HUES6 (cell line): Measurements from ENCODE around the gene LSP1.

ENCODE experiments used
- H3K27ac ChIP-seq: 2 replicates; pipeline ENCODE4 v1.7.0; 2013; ENCODE audit warnings: low read depth, mild to moderate bottlenecking, low read length, inconsistent platforms
- H3K27me3 ChIP-seq: 2 replicates; pipeline ENCODE4 v1.6.1; 2013; ENCODE audit warnings: low read length; ENCODE audit not compliant: control insufficient read depth, insufficient read depth
- H3K36me3 ChIP-seq: 2 replicates; pipeline ENCODE4 v1.6.1; 2013; ENCODE audit warnings: low read length; ENCODE audit not compliant: control insufficient read depth, insufficient read depth
- H3K4me1 ChIP-seq: 2 replicates; pipeline ENCODE4 v1.6.1; 2013; ENCODE audit warnings: low read length; ENCODE audit not compliant: control insufficient read depth, insufficient read depth
- H3K4me3 ChIP-seq: 2 replicates; pipeline ENCODE4 v1.5.1; 2013; ENCODE audit warnings: low read depth, low read length
- H3K9ac ChIP-seq: one replicate; pipeline ENCODE4 v1.6.1; 2013; ENCODE audit warnings: mild to moderate bottlenecking, low read length
- H3K9me3 ChIP-seq: 2 replicates; pipeline ENCODE4 v1.6.1; 2013; ENCODE audit warnings: low read depth, low read length; ENCODE audit not compliant: control insufficient read depth, insufficient read depth

Gene LSP1

GRCh38 chr11:1906611-1907423 is 53.9 kb downstream of the LSP1 start:
- H3K36me3 ChIP-seq: no peaks in the 10 kb centered on the region
- no peaks in the 10 kb centered on the region for H3K9me3 ChIP-seq
- no peaks in the 10 kb centered on the region for H3K27me3 ChIP-seq
- H3K4me3 ChIP-seq: no peak overlapping the region
- no peak overlapping the region for H3K9ac ChIP-seq
- H3K4me1 ChIP-seq: peaks cover 18% of the 10 kb centered on the region
- no peak overlapping the region for H3K27ac ChIP-seq

GRCh38 chr11:1908618-1909017 is 55.7 kb downstream of the LSP1 start:
- no peaks in the 10 kb centered on the region for H3K9me3 ChIP-seq
- H3K27me3 ChIP-seq: no peaks in the 10 kb centered on the region
- H3K9ac ChIP-seq: no peak overlapping the region
- no peak overlapping the region for H3K27ac ChIP-seq
- H3K4me1 ChIP-seq: peaks cover 18% of the 10 kb centered on the region
- no peaks in the 10 kb centered on the region for H3K36me3 ChIP-seq
- H3K4me3 ChIP-seq: no peak overlapping the region

GRCh38 chr11:1909524-1909923 is 56.6 kb downstream of the LSP1 start:
- no peak overlapping the region for H3K27ac ChIP-seq
- H3K4me1 ChIP-seq: peaks cover 18% of the 10 kb centered on the region
- H3K36me3 ChIP-seq: no peaks in the 10 kb centered on the region
- H3K27me3 ChIP-seq: no peaks in the 10 kb centered on the region
- H3K4me3 ChIP-seq: no peak overlapping the region
- H3K9ac ChIP-seq: no peak overlapping the region
- H3K9me3 ChIP-seq: no peaks in the 10 kb centered on the region

GRCh38 chr11:1912289-1912878 is 59.5 kb downstream of the LSP1 start:
- Histone ChIP-seq H3K4me3 (no peak overlapping the region), H3K9ac (no peak overlapping the region), H3K4me1 (peaks cover 8% of the 10 kb centered on the region; the same call in 1 of the 2 replicates), H3K36me3 (no peaks in the 10 kb centered on the region), H3K27me3 (no peaks in the 10 kb centered on the region), H3K9me3 (no peaks in the 10 kb centered on the region), H3K27ac (no peak overlapping the region)

- Histone ChIP-seq H3K27me3 (no peaks in the 10 kb centered on the region), H3K9me3 (no peaks in the 10 kb centered on the region), H3K36me3 (no peaks in the 10 kb centered on the region), H3K4me3 (no peak overlapping the region), H3K4me1 (peaks cover 6% of the 10 kb centered on the region; the same call in 1 of the 2 replicates), H3K27ac (no peak overlapping the region), H3K9ac (no peak overlapping the region)
These were observed 60.6 kb downstream of the LSP1 start for GRCh38 chr11:1913271-1914060.

GRCh38 chr11:1915795-1916131 is 62.9 kb downstream of the LSP1 start:
- Histone ChIP-seq H3K4me1 (no peaks in the 10 kb centered on the region), H3K27me3 (no peaks in the 10 kb centered on the region), H3K27ac (no peak overlapping the region), H3K9me3 (no peaks in the 10 kb centered on the region), H3K9ac (no peak overlapping the region), H3K36me3 (no peaks in the 10 kb centered on the region), H3K4me3 (no peak overlapping the region)

- no peaks in the 10 kb centered on the region for H3K27me3 ChIP-seq
- H3K9me3 ChIP-seq: no peaks in the 10 kb centered on the region
- H3K27ac ChIP-seq: no peak overlapping the region
- H3K4me3 ChIP-seq: no peak overlapping the region
- no peak overlapping the region for H3K9ac ChIP-seq
- no peaks in the 10 kb centered on the region for H3K36me3 ChIP-seq
- H3K4me1 ChIP-seq: no peaks in the 10 kb centered on the region
These were observed 63.5 kb downstream of the LSP1 start for GRCh38 chr11:1916132-1916985.

- Histone ChIP-seq H3K27ac (no peak overlapping the region), H3K9ac (no peak overlapping the region), H3K36me3 (no peaks in the 10 kb centered on the region), H3K27me3 (no peaks in the 10 kb centered on the region; the same call in 1 of the 2 replicates), H3K9me3 (no peaks in the 10 kb centered on the region), H3K4me3 (no peak overlapping the region), H3K4me1 (no peaks in the 10 kb centered on the region)
These were observed 64.2 kb downstream of the LSP1 start for GRCh38 chr11:1916986-1917522.

GRCh38 chr11:1917523-1918435 is 64.9 kb downstream of the LSP1 start:
- Histone ChIP-seq H3K27ac (no peak overlapping the region), H3K36me3 (no peaks in the 10 kb centered on the region), H3K4me3 (no peak overlapping the region), H3K27me3 (no peaks in the 10 kb centered on the region; the same call in 1 of the 2 replicates), H3K4me1 (no peaks in the 10 kb centered on the region), H3K9me3 (no peaks in the 10 kb centered on the region), H3K9ac (no peak overlapping the region)
